ENCODE data around the gene PJA2.

Gene PJA2

GRCh38 chr5:109345699-109346098, 64.1 kb downstream of the PJA2 start:
- POLR2A ChIA-PET, result no interaction called here
- no peak overlapping the region for H3K4me3 ChIP-seq (ENCODE audit: control insufficient read depth in 1 of 7, extremely low read depth in 1 of 7, insufficient read depth in 4 of 7, low read depth in 2 of 7, low read length in 6 of 7)
- no peaks in the 10 kb centered on the region for H3K4me1 ChIP-seq (ENCODE audit: control extremely low read depth in 1 of 4, control insufficient read depth in 4 of 4, insufficient read depth in 4 of 4, low read length in 3 of 4)
- DNase-seq, result no peak
- WGBS (ENCODE audit: insufficient coverage), result 100% methylated on average over 1 of the region's 2 CpGs
- CTCF ChIA-PET, result interaction anchor here (0.6 kb wide), 1 partner anchor 150 kb away, joined by 3 read pairs; no protein-coding TSS in a partner anchor
- no peaks in the 10 kb centered on the region for H3K9me3 ChIP-seq (ENCODE audit: control extremely low read depth in 1 of 5, control insufficient read depth in 4 of 5, insufficient read depth in 2 of 5, low read depth in 1 of 5, low read length in 4 of 5)
- no peak overlapping the region for H3K27ac ChIP-seq (ENCODE audit: insufficient read depth in 1 of 2, low read depth in 1 of 2, low read length in 2 of 2, poor library complexity in 1 of 2, severe bottlenecking in 2 of 2)
- no peaks in the 10 kb centered on the region for H3K27me3 ChIP-seq (replicated peaks in 2 of 5; ENCODE audit: control insufficient read depth in 4 of 5, insufficient read depth in 5 of 5, low read length in 4 of 5)
- H3K36me3 ChIP-seq (ENCODE audit: control insufficient read depth in 4 of 4, insufficient read depth in 4 of 4, low read length in 3 of 4), result peaks cover 17 to 56% (median 34%) of the 10 kb centered on the region in 4 experiments

- no peaks in the 10 kb centered on the region for H3K27me3 ChIP-seq (replicated peaks in 2 of 5; ENCODE audit: control insufficient read depth in 4 of 5, insufficient read depth in 5 of 5, low read length in 4 of 5)
- H3K9me3 ChIP-seq (ENCODE audit: control extremely low read depth in 1 of 5, control insufficient read depth in 4 of 5, insufficient read depth in 2 of 5, low read depth in 1 of 5, low read length in 4 of 5), result no peaks in the 10 kb centered on the region
- WGBS (ENCODE audit: insufficient coverage), result 100% methylated on average over 1 of the region's 5 CpGs
- no peaks in the 10 kb centered on the region for H3K4me1 ChIP-seq (ENCODE audit: control extremely low read depth in 1 of 4, control insufficient read depth in 4 of 4, insufficient read depth in 4 of 4, low read length in 3 of 4)
- no peak overlapping the region for H3K27ac ChIP-seq (ENCODE audit: insufficient read depth in 1 of 2, low read depth in 1 of 2, low read length in 2 of 2, poor library complexity in 1 of 2, severe bottlenecking in 2 of 2)
- no peak overlapping the region for H3K4me3 ChIP-seq (ENCODE audit: control insufficient read depth in 1 of 7, extremely low read depth in 1 of 7, insufficient read depth in 4 of 7, low read depth in 2 of 7, low read length in 6 of 7)
- H3K36me3 ChIP-seq (ENCODE audit: control insufficient read depth in 4 of 4, insufficient read depth in 4 of 4, low read length in 3 of 4), result peaks cover 11 to 49% (median 26%) of the 10 kb centered on the region in 4 experiments
- POLR2A ChIA-PET, result no interaction called here
- CTCF ChIA-PET, result no interaction called here
- DNase-seq, result no peak
These were observed 69.4 kb downstream of the PJA2 start for GRCh38 chr5:109340351-109340750.

- H3K4me1 ChIP-seq (ENCODE audit: control extremely low read depth in 1 of 4, control insufficient read depth in 4 of 4, insufficient read depth in 4 of 4, low read length in 3 of 4), result no peaks in the 10 kb centered on the region
- H3K27ac ChIP-seq (ENCODE audit: insufficient read depth in 1 of 2, low read depth in 1 of 2, low read length in 2 of 2, poor library complexity in 1 of 2, severe bottlenecking in 2 of 2), result no peak overlapping the region
- no peak for DNase-seq
- H3K9me3 ChIP-seq (ENCODE audit: control extremely low read depth in 1 of 5, control insufficient read depth in 4 of 5, insufficient read depth in 2 of 5, low read depth in 1 of 5, low read length in 4 of 5), result no peaks in the 10 kb centered on the region
- ChIA-PET CTCF (no interaction called here), POLR2A (no interaction called here)
- peaks cover 8 to 40% (median 24%) of the 10 kb centered on the region in 4 experiments for H3K36me3 ChIP-seq (ENCODE audit: control insufficient read depth in 4 of 4, insufficient read depth in 4 of 4, low read length in 3 of 4)
- H3K4me3 ChIP-seq (ENCODE audit: control insufficient read depth in 1 of 7, extremely low read depth in 1 of 7, insufficient read depth in 4 of 7, low read depth in 2 of 7, low read length in 6 of 7), result no peak overlapping the region
- no peaks in the 10 kb centered on the region for H3K27me3 ChIP-seq (replicated peaks in 2 of 5; ENCODE audit: control insufficient read depth in 4 of 5, insufficient read depth in 5 of 5, low read length in 4 of 5)
These were observed 74.7 kb downstream of the PJA2 start for GRCh38 chr5:109335114-109335513.

- no peaks in the 10 kb centered on the region for H3K9me3 ChIP-seq (ENCODE audit: control extremely low read depth in 1 of 5, control insufficient read depth in 4 of 5, insufficient read depth in 2 of 5, low read depth in 1 of 5, low read length in 4 of 5)
- ChIA-PET POLR2A (no interaction called here), CTCF (no interaction called here)
- 100% methylated on average over 1 of the region's 1 CpG for WGBS (ENCODE audit: insufficient coverage)
- no peak overlapping the region for H3K27ac ChIP-seq (ENCODE audit: insufficient read depth in 1 of 2, low read depth in 1 of 2, low read length in 2 of 2, poor library complexity in 1 of 2, severe bottlenecking in 2 of 2)
- no peak overlapping the region for H3K4me3 ChIP-seq (ENCODE audit: control insufficient read depth in 1 of 7, extremely low read depth in 1 of 7, insufficient read depth in 4 of 7, low read depth in 2 of 7, low read length in 6 of 7)
- H3K4me1 ChIP-seq (ENCODE audit: control extremely low read depth in 1 of 4, control insufficient read depth in 4 of 4, insufficient read depth in 4 of 4, low read length in 3 of 4), result no peaks in the 10 kb centered on the region
- peaks cover 12 to 40% (median 24%) of the 10 kb centered on the region in 4 experiments for H3K36me3 ChIP-seq (ENCODE audit: control insufficient read depth in 4 of 4, insufficient read depth in 4 of 4, low read length in 3 of 4)
- DNase-seq, result no peak
- H3K27me3 ChIP-seq (replicated peaks in 2 of 5; ENCODE audit: control insufficient read depth in 4 of 5, insufficient read depth in 5 of 5, low read length in 4 of 5), result no peaks in the 10 kb centered on the region
These were observed 75.7 kb downstream of the PJA2 start for GRCh38 chr5:109334056-109334455.

GRCh38 chr5:109329333-109330237, 80.2 kb downstream of the PJA2 start:
- H3K4me3 ChIP-seq (ENCODE audit: control insufficient read depth in 1 of 7, extremely low read depth in 1 of 7, insufficient read depth in 4 of 7, low read depth in 2 of 7, low read length in 6 of 7), result no peak overlapping the region
- ChIA-PET POLR2A (no interaction called here), CTCF (no interaction called here)
- H3K27me3 ChIP-seq (replicated peaks in 2 of 5; ENCODE audit: control insufficient read depth in 4 of 5, insufficient read depth in 5 of 5, low read length in 4 of 5), result no peaks in the 10 kb centered on the region
- 75% methylated on average over 1 of the region's 4 CpGs for WGBS (ENCODE audit: insufficient coverage)
- H3K4me1 ChIP-seq (ENCODE audit: control extremely low read depth in 1 of 4, control insufficient read depth in 4 of 4, insufficient read depth in 4 of 4, low read length in 3 of 4), result no peaks in the 10 kb centered on the region
- DNase-seq, result no peak
- H3K27ac ChIP-seq (ENCODE audit: insufficient read depth in 1 of 2, low read depth in 1 of 2, low read length in 2 of 2, poor library complexity in 1 of 2, severe bottlenecking in 2 of 2), result no peak overlapping the region
- peaks cover 3 to 13% (median 7%) of the 10 kb centered on the region in 4 experiments for H3K36me3 ChIP-seq (ENCODE audit: control insufficient read depth in 4 of 4, insufficient read depth in 4 of 4, low read length in 3 of 4)
- H3K9me3 ChIP-seq (ENCODE audit: control extremely low read depth in 1 of 5, control insufficient read depth in 4 of 5, insufficient read depth in 2 of 5, low read depth in 1 of 5, low read length in 4 of 5), result no peaks in the 10 kb centered on the region

- no peak overlapping the region for H3K27ac ChIP-seq (ENCODE audit: insufficient read depth in 1 of 2, low read depth in 1 of 2, low read length in 2 of 2, poor library complexity in 1 of 2, severe bottlenecking in 2 of 2)
- H3K27me3 ChIP-seq (replicated peaks in 2 of 5; ENCODE audit: control insufficient read depth in 4 of 5, insufficient read depth in 5 of 5, low read length in 4 of 5), result no peaks in the 10 kb centered on the region
- H3K4me3 ChIP-seq (ENCODE audit: control insufficient read depth in 1 of 7, extremely low read depth in 1 of 7, insufficient read depth in 4 of 7, low read depth in 2 of 7, low read length in 6 of 7), result no peak overlapping the region
- WGBS (ENCODE audit: insufficient coverage), result 86% methylated on average over 1 of the region's 1 CpG
- ChIA-PET CTCF (interaction anchor here (1.3 kb wide), 1 partner anchor 10 kb away, joined by 3 read pairs; no protein-coding TSS in a partner anchor), POLR2A (no interaction called here)
- H3K9me3 ChIP-seq (ENCODE audit: control extremely low read depth in 1 of 5, control insufficient read depth in 4 of 5, insufficient read depth in 2 of 5, low read depth in 1 of 5, low read length in 4 of 5), result no peaks in the 10 kb centered on the region
- no peak for DNase-seq
- H3K4me1 ChIP-seq (ENCODE audit: control extremely low read depth in 1 of 4, control insufficient read depth in 4 of 4, insufficient read depth in 4 of 4, low read length in 3 of 4), result no peaks in the 10 kb centered on the region
- peaks cover 3 to 6% (median 5%) of the 10 kb centered on the region in 4 experiments for H3K36me3 ChIP-seq (ENCODE audit: control insufficient read depth in 4 of 4, insufficient read depth in 4 of 4, low read length in 3 of 4)
These were observed 81.1 kb downstream of the PJA2 start for GRCh38 chr5:109328626-109329025.

GRCh38 chr5:109327570-109327969, 82.2 kb downstream of the PJA2 start:
- H3K27ac ChIP-seq (ENCODE audit: insufficient read depth in 1 of 2, low read depth in 1 of 2, low read length in 2 of 2, poor library complexity in 1 of 2, severe bottlenecking in 2 of 2), result no peak overlapping the region
- no peak for DNase-seq
- H3K9me3 ChIP-seq (ENCODE audit: control extremely low read depth in 1 of 5, control insufficient read depth in 4 of 5, insufficient read depth in 2 of 5, low read depth in 1 of 5, low read length in 4 of 5), result no peaks in the 10 kb centered on the region
- H3K27me3 ChIP-seq (replicated peaks in 2 of 5; ENCODE audit: control insufficient read depth in 4 of 5, insufficient read depth in 5 of 5, low read length in 4 of 5), result no peaks in the 10 kb centered on the region
- H3K4me3 ChIP-seq (ENCODE audit: control insufficient read depth in 1 of 7, extremely low read depth in 1 of 7, insufficient read depth in 4 of 7, low read depth in 2 of 7, low read length in 6 of 7), result no peak overlapping the region
- POLR2A ChIA-PET, result interaction anchor here (0.6 kb wide), 1 partner anchor 19 kb away, joined by 3 read pairs; no protein-coding TSS in a partner anchor
- no peaks in the 10 kb centered on the region for H3K4me1 ChIP-seq (ENCODE audit: control extremely low read depth in 1 of 4, control insufficient read depth in 4 of 4, insufficient read depth in 4 of 4, low read length in 3 of 4)
- 80% methylated on average over 1 of the region's 3 CpGs for WGBS (ENCODE audit: insufficient coverage)
- CTCF ChIA-PET, result no interaction called here
- peaks cover 0 to 6% (median 1%) of the 10 kb centered on the region in 4 experiments for H3K36me3 ChIP-seq (ENCODE audit: control insufficient read depth in 4 of 4, insufficient read depth in 4 of 4, low read length in 3 of 4)
